GM18502 (cell line): ENCODE measurements around the gene UST.
A peak's percentile ranks its signal among the peaks of the same experiment; 100 is the strongest.
"Not testable (repeated sequence)": the region's sequence is repeated elsewhere in the genome, so short reads cannot be mapped to it uniquely, and the experiment has no call there.

Experiments used
- ATAC-seq: cut with Tn5 transposase; IDR thresholded peaks from one replicate; pipeline ENCODE4 v1.9.1; 2021; ENCODE audit warnings: mild to moderate bottlenecking; ENCODE audit not compliant: unreplicated experiment, poor library complexity

Gene UST

DNA sequence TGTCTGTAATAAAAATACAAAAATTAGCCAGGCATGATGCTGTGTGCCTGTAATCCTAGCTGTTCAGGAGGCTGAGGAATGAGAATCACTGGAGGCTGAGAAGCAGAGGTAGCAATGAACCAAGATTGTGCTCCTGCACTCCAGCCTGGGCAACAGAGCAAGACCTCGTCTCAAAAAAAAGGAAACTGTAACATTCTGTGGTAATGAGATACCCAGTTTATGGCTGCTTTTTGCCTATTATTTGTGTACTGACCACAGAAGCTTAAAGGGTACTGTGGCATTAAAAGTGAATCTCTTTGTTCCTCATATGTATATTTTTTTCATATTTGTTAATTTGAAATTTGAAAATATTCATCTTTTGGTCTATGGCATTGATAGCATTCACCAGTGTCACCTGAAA lies 185.4 kb downstream of the UST start:
- no peak for ATAC-seq

DNA sequence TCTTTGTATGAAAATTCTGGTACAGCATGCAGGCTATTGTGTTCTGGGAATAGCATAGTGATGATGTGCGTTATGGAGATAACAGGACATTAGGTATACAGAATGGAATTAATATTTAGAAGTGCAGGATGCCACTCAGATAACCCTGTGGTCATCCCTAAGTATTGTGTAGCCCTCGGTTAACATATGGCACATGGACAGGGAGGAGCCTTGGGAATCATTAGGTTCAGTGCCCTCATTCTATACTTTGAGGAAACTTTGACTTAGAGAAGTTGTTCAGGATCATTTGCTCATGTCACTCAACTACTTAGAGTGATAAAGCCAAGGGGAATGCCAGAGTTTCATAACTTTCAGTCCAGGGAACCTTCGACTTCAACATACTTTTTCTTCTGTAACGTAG lies 185.9 kb downstream of the UST start:
- no peak for ATAC-seq

- ATAC-seq, result no peak
These were observed 187.7 kb downstream of the UST start for GRCh38 chr6:148934539-148934938.

DNA sequence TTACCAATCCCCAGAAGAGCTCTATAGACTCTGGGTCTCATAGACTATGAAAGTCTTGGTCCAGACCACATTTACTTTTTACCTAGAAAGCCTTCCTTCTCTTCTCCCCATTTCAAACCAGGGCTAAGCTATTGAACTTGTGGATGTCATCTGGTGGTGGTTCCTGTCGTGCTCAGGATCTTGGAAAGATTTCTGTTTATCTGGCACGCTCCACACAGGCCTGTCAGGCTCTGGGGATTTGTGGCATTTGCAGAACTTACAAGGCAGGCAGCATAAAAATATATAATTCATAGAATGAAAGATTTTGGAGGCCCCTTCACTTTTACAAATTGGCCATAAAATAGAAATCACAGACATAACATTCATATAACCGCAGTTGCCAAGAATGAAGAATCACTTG lies 188.1 kb downstream of the UST start:
- no peak for ATAC-seq

DNA sequence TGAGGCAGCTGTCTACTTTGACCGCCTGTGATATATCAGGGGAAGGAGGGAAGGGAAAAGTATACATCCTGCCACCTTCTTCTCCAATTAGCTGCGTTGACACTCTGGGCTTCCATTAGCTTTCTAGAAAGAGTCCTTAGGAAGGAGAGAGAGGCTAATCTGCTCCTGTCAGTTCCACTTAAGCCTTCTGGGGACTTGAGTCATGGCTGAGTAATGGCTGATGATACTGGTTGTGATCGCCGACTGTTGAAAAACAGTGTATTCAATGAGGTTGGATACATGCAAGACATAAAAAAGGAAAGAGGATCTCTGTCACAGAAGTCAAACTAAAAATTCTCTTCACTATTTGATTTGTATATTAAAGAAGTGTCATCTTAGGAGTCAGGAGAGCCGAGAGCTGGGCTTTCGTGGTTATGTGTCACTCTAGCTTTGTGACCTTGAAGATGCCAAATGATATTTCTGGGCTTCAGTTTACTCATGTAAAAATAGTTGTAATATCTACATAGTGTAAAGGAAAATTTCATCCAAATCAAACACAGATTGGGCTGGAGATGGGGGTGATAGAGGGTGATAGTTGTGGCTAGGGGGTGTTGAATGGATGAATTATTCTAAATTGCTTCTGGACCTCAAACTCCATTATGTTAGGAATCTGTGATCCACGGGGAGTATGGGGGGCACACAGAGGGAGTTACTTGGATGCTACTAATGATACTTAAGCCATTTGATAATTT lies 189.0 kb downstream of the UST start:
- no peak for ATAC-seq

DNA sequence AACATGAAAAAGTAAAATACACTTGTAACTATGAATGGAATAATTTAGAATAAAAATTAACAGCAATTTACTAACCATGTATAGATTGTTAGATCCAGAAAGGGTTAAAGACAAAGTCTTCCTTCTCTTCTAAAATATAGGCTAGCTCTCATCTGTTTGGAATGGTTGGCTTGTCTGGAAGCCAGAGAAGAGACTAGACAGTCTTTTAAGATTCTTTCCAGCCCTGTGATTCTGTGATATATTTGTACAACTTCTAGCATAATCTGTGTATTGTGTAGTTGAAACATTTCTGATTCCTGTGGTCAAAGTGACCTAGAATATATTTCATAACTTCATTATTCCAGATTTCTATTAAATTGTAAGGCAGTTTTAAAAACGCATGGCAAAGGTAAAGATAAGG lies 196.6 kb downstream of the UST start:
- ATAC-seq, result no peak

DNA sequence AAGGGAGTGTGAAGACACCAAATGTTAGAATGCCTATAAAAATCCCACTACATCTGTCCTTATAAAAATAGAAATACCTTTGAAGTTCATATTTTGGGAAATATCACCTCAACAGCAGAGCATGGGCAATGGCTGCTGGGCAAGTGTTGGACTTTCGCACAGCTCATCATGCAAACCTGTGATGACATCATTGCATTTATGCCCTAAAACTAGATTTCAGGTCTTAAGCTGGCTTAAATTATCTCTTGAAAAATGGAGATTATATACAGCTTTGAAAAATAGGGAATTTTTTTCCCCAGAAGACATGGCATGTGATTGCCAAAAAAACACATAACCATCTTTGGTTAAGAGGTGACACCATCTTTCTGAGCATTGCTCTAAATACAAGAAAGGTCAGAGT lies 197.8 kb downstream of the UST start:
- ATAC-seq, result no peak

- ATAC-seq, result no peak
These were observed 198.6 kb downstream of the UST start for GRCh38 chr6:148945301-148946021.

- peak; percentile 72 for ATAC-seq
These were observed 201.0 kb downstream of the UST start for GRCh38 chr6:148947621-148948444.

DNA sequence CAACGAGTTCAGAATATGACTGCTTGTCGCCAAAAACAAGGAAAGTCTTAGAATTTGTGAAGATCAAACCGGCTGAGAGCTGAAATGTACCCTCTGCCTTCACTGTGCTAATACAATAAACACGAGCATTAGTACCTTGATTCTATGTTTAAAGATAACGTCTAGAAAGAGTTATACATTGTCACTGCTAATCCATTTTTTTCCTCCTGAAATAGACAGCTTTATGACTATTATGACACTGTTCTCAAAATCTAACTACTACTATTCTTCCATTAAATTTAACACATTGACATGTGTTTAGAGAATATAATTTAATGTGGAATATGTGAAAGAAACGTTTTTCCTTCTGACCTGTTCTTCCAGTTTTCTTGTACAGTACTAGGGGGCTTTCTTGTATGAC lies 204.8 kb downstream of the UST start:
- no peak for ATAC-seq

GRCh38 chr6:148952147-148953035 lies 205.6 kb downstream of the UST start:
- no peak for ATAC-seq

- no peak for ATAC-seq
These were observed 207.6 kb downstream of the UST start for GRCh38 chr6:148954461-148954860.

DNA sequence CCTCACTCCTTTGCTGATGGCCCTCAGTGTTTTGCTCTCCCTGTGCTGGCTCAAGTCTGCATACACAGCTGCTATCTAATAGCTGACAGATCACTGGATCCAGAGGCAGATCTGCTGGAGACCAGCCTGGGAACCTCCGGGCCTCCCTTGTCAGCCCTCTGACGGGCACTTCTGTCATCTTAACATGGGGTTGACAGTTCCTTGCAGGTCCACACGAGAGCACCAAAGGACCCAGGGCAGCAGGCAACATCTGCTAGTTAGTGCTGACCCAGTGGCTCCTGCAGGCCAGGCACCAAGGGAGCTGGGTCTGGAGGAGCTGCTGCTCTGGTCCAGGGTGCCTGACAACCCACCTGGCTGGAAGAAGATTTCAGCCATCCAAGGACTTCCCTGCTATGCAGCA lies 208.1 kb downstream of the UST start:
- no peak for ATAC-seq

GRCh38 chr6:148955441-148955840 lies 208.6 kb downstream of the UST start:
- ATAC-seq, result no peak

DNA sequence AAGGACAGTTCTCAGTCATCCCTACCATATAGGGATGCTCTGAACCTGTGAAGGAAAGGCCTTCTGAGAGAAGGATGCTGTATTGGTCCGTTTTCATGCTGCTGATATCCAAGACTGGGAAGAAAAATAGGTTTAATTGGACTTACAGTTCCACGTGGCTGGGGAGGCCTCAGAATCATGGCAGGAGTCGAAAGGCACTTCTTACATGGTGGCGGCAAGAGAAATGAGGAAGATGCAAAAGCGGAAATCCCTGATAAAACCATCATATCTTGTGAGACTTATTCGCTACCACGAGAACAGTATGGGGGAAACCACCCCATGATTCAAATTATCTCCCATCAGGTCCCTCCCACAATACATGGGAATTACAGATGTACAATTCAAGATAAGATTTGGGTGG lies 209.3 kb downstream of the UST start:
- not testable (repeated sequence) for ATAC-seq

GRCh38 chr6:148957752-148958151 lies 210.9 kb downstream of the UST start:
- no peak for ATAC-seq

DNA sequence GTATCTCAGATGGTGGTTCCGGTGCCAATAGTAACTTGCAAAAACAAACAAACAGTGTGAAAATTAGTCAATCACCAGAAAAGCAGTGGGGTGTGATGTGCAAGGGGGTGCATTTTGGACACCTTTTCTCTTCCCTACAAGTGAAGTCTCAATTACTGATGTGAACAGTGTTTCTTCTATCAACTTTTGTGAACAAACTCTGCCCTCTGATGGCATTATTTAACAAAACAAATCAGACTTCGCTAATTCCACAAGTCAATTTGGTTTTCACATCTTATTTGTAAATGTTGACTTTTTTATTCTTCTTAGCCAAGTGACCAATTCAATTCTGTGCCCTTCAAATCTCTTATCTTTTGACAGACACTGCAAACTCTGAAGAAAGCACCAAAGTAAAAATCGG lies 212.2 kb downstream of the UST start:
- ATAC-seq, result no peak

DNA sequence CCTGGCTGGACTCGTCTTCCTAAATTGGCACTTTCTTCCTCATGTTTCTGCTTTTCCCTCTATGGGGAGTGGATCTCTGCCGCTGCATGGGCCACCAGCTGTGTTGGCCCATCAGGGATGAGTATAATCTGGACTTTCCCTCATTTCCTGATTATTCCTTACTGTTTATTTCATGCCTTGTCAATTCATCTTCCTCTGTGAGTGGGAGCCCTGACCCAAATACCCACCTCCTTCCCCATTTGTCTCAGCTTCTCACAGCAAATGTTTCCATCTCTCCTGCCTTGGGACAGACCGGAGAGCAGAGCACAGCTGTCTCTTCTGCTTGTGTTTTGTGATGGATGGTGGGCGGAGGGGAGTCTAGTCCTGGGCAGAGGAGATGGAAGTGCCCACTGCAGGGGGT lies 212.7 kb downstream of the UST start:
- no peak for ATAC-seq

- ATAC-seq, result no peak
These were observed 216.2 kb downstream of the UST start for GRCh38 chr6:148962854-148963515.

DNA sequence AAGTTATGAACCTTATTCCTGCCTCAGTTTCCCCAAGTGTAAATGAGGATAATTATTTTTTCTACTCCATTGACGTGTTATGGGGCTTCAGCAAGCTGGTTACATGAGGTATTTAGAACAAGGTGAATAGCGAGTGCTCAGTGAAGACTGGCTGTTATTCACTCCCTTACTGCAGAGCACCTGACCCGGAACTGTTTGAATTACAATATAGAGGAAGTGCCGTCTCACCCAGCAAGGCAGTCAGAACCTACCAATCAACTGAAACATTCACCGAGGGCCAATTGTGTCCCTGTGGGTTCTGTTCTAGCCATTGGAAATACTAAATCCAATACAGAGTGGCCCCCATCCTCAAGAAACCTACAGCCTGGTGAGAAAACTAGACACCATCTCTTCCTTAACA lies 216.9 kb downstream of the UST start:
- ATAC-seq, result no peak
